HPDE6-E6E7 (cell line): ENCODE results near the gene DNAH6.
"Not testable (repeated sequence)": the region's sequence is repeated elsewhere in the genome, so short reads cannot be mapped to it uniquely, and the experiment has no call there.

Experiments
- DNase-seq: peaks from one replicate; pipeline ENCODE4 v3.0.0; 2011; ENCODE audit warnings: missing footprints; ENCODE audit errors: extremely low spot score

Gene DNAH6

DNA sequence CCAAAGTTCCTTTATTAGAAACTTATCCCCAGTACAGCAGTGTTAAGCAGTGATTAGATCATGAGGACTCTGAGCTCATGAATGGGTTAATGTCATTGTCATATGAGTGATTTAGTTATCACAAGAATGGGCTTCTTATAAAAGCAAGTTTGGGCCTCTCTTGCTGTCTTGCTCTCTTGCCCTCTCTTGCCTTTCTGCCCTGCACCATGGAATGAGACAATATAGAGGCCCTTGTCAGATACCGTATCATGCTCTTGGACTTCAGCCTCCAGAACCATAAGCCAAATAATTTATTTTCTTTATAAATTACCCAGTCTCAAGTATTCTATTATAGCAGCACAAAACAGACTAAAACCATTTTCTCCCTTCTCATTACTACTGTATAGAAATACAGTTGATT lies 238.8 kb downstream of the DNAH6 start:
- no peak for DNase-seq

GRCh38 chr2:84757648-84758047 lies 241.3 kb downstream of the DNAH6 start:
- no peak for DNase-seq

GRCh38 chr2:84766791-84767190 lies 250.5 kb downstream of the DNAH6 start:
- DNase-seq, result no peak

GRCh38 chr2:84768840-84769239 lies 252.5 kb downstream of the DNAH6 start:
- DNase-seq, result no peak

DNA sequence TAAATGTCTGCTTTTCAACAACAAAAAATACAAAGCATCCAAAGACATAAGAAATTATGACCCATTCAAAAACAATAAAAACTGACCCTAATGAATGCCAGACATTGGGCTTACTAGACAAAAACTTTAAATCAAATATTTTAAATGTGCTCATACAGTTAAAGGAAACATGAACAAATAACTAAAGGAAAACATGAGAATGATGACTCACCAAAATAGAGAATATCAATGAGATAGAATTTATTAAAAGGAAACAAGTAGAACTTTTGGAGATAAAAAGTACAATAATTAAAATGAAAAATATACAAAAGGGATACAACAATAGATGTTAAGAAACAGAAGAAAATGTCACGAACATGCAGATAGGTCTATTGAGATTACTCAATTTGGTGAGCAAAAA lies 254.0 kb downstream of the DNAH6 start:
- no peak for DNase-seq

DNA sequence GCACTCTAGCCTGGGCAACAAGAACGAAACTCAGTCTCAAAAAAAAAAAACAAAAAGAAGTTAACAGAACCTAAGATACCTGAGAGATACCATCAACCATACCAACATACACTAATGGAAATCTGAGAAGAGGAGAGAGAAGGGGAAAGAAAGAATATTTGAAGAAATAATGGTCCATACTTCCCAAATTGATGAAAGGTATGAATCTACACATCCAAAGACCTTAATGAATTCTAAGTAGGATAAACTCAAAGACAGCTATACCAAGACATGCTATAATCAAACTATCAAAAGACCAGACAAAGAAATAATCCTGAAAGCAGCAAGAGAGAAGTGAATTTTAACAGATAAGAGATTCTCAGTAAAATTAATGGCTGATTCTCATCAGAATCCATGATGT lies 255.0 kb downstream of the DNAH6 start:
- no peak for DNase-seq

GRCh38 chr2:84773562-84773961 lies 257.3 kb downstream of the DNAH6 start:
- not testable (repeated sequence) for DNase-seq

DNA sequence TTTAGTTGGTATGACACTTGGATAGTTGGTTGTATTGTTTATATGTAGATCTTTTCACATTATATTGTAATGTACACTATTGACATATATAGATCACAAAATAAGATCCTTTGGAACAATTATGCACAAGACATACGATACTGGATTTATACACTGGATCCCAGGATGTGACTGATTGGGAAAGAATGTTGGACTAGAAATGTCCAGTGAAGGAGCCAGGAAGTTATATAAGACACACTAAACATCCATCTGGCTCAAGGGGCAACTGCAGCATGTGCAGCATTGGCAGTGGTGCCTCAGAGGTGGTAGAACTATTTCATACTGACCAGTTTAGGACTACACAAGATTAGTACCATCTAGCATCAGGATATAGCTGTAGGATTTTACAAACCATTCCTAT lies 259.7 kb downstream of the DNAH6 start:
- DNase-seq, result no peak

DNA sequence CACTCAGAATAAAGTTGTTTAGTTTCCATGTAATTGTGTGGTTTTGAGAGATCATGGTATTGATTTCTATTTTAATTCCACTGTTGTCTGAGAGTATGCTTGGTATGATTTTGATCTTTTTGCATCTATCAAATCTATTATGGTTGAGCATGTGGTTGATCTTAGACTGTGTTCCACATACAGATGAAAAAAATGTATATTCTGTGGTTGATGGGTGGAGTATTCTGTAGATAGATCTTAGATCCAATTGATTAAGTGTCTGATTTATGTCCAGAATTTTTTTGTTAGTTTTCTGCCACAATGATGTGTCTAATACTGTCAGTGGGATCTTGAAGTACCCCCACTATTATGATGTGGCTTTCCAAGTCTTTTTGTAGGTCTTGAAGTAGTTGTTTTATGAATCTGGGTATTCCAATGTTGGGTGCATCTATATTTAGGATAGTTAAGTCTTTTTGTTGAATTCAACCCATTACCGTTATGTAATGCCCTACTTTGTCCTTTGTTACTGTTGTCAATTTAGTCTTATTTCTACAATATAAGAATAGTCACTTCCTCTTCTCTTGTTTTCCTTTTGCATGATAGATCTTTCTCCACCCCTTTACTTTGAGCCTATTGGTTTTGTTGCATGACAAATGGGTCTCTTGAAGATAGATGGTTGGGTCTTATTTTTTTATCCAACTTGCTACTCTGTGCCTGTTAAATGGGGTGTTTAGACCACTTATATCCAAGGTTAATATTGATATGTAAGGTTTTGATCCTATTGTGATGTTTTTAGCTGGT lies 262.8 kb downstream of the DNAH6 start:
- no peak for DNase-seq

- DNase-seq, result no peak
These were observed 263.5 kb downstream of the DNAH6 start for GRCh38 chr2:84779781-84780180.

- DNase-seq, result peak; percentile 75
These were observed 265.8 kb downstream of the DNAH6 start for GRCh38 chr2:84781942-84782716.

- DNase-seq, result no peak
These were observed 266.6 kb downstream of the DNAH6 start for GRCh38 chr2:84782717-84783442.

- DNase-seq, result no peak
These were observed 269.7 kb downstream of the DNAH6 start for GRCh38 chr2:84785950-84786349.

GRCh38 chr2:84786601-84787000 lies 270.3 kb downstream of the DNAH6 start:
- DNase-seq, result no peak

- DNase-seq, result no peak
These were observed 271.7 kb downstream of the DNAH6 start for GRCh38 chr2:84788027-84788426.

GRCh38 chr2:84788498-84788897 lies 272.2 kb downstream of the DNAH6 start:
- no peak for DNase-seq

GRCh38 chr2:84792856-84793522 lies 276.7 kb downstream of the DNAH6 start:
- no peak for DNase-seq

DNA sequence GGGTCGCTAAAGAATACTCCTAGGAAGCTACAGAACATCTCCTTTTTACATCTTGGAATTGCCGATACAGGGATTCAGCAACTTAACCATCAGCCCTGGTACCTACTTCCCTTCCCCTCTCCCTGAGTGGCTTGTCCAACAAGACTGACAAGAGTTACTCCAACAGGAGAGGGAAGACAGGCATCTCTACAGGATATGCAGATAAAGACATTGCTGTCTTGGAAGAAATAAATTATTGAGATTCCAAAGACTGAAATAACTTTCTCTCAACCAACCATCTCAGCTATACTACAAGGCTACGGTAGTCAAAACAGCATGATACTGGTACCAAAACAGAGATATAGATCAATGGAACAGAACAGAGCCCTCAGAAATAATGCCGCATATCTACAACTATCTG lies 277.3 kb downstream of the DNAH6 start:
- no peak for DNase-seq

DNA sequence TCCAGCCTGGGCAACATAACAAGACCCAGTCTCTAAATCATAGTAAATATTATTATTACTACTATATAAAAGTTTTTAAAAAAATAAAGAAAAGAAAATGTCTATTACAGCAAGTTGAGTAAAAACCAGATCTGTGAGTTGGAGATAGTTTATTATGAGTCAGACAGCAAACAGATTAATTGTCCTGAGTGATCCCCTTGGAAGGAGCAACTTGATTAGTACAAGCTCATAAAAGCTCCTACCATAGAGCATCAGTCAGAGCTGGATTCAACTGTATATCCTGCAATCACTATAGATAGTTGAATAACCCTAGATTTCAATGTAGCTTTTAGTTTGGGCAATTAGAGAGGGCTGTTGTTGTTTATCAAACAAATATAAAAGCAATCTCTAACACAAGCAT lies 280.5 kb downstream of the DNAH6 start:
- DNase-seq, result no peak

DNA sequence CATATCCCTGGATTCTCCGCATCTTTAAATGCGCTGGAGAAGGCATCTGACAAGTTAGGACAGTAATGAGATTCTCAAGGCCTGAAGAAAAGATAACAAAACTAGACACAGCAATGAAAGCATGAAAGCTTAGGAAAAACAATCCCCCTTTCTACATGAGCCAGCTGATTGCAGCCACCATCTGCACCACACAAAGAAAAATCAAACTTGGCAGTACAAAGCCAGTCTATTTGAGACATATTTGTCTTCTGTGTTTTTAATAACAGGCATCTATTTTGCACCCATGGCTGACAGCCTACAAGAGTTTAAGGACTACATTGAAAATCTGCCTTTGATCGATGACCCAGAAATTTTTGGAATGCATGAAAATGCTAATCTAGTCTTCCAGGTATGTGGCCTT lies 281.0 kb downstream of the DNAH6 start:
- no peak for DNase-seq

DNA sequence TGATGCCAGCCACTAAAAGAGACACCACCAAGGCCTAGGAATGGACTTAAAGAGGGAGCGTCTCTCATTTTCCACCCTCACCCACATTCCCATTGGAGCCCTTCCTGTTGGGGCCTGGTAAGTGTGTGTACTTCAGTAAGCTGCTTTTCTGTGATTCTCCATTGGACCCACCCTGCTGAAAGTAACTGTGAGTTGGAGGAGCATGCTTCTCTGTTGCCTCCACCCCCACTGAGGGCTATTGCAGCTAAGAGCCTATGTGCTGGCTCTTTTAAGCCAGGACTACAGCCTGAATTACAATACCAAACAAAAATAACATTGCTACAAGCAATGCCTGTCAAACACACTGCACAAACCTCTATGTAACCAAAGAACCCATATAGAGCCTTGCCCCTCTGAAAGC lies 283.5 kb downstream of the DNAH6 start:
- DNase-seq, result no peak

DNA sequence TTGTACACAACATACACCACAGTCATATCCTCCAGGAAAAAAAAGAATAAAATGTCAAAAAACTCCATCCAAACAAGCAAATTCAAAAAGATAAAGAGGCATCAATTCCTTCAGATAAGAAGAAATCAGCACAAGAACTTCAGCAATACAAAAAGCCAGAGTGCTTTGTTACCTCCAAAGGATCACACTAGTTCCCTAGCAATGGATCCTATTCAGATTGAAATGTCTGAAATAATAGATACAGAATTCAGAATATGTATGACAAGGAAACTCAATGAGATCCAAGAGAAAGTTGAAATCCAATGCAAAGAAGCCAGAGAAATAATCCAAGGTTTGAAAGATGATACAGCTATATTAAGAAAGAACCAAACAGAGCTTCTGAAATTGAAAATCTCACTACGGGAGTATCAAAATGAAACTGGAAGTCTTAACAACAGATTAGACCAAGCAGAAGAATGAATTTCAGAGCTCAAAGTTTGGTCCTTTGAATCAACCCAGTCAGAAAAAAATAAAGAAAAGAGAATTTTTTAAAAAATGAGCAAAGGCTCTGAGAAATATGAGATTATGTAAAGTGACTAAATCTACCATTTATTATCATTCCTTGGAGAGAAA lies 284.0 kb downstream of the DNAH6 start:
- no peak for DNase-seq
